ENCODE measurements around the gene ANKRD13C.

GRCh38 chr1:70224954-70225353, 129.6 kb downstream of the ANKRD13C start:
- TF ChIP-seq CTCF (conservative IDR thresholded peaks at IDR 0.05; ENCODE audit: low read depth, low read length) = no peak
- TF ChIP-seq EZH2 (IDR thresholded peaks at IDR 0.05; ENCODE audit: borderline replicate concordance, low read depth, low read length, poor library complexity, severe bottlenecking) = no peak

Measured in A673 (cell line).